Measurements from ENCODE around the gene PSG2.
"Not testable (repeated sequence)": the region's sequence is repeated elsewhere in the genome, so short reads cannot be mapped to it uniquely, and the experiment has no call there.

PSG2 gene

DNA sequence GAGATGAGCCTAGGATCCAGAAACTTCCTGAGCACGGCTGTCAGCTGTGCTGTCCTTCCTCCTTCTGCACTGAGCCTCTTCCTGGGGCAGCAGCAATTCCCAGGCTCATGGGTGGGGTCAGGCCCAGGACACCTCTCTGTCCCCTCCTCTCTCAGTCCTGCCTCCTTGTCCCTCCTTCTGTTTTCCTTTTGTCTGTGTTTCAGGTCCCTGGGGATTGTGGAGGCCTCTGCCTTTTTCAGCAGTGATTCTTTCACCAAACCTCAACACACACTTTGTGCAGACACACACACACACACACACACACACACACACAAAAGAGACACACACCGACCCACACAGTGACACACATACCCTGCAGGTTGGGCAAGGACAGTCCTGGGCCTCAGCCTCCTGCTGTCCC, at the start of gene PSG2:
Gene PSG2 (minus strand): TSS at position 101 of the 400 bp plus-strand sequence. CDS start 132 bp downstream, outside the sequence.
- not testable (repeated sequence) for H3K4me3 ChIP-seq (ENCODE audit: low read depth, low read length); H3K4me1 ChIP-seq (ENCODE audit: control insufficient read depth, insufficient read depth, low read length, unreplicated experiment); H3K27ac ChIP-seq (ENCODE audit: low read depth, low read length); H3K36me3 ChIP-seq (ENCODE audit: insufficient read depth, low read length); H3K79me2 ChIP-seq (ENCODE audit: control insufficient read depth, insufficient read depth, low read length, unreplicated experiment); H3K27me3 ChIP-seq (ENCODE audit: insufficient read depth, low read length); H2AFZ ChIP-seq (ENCODE audit: low read length, unreplicated experiment)

DNA sequence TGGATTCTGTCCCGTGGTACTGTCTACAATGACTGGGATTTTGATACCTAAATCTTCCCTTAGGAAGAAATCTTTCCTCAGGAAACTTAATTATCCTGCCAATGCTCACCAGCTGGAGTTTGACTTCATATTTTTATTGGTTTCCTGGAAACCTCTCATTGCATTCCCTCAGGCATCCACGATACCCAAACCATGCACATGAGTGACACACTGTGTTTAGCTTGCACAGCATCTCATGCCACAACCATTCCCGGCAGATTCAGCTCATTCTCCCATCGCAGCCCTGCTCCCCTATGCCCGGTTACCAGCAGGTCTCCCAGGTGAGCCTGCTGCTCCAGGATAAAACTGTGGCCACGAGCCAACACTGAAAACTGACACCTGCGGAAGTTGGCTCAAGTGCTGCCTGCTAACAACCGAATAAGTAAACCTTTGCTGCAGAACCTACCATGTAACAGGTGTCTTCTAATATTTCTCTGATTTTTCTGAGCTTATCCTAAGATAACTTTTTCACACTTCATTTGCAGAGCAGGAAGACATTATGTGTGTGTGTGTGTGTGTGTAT, 48.9 kb upstream of the PSG2 start:
- not testable (repeated sequence) for H3K27me3 ChIP-seq (ENCODE audit: insufficient read depth, low read length); H3K27ac ChIP-seq (ENCODE audit: low read depth, low read length); H3K36me3 ChIP-seq (ENCODE audit: insufficient read depth, low read length); H3K4me3 ChIP-seq (ENCODE audit: low read depth, low read length); H2AFZ ChIP-seq (ENCODE audit: low read length, unreplicated experiment); H3K79me2 ChIP-seq (ENCODE audit: control insufficient read depth, insufficient read depth, low read length, unreplicated experiment)
- peaks cover 12% of the 10 kb centered on the region for H3K4me1 ChIP-seq (ENCODE audit: control insufficient read depth, insufficient read depth, low read length, unreplicated experiment)

DNA sequence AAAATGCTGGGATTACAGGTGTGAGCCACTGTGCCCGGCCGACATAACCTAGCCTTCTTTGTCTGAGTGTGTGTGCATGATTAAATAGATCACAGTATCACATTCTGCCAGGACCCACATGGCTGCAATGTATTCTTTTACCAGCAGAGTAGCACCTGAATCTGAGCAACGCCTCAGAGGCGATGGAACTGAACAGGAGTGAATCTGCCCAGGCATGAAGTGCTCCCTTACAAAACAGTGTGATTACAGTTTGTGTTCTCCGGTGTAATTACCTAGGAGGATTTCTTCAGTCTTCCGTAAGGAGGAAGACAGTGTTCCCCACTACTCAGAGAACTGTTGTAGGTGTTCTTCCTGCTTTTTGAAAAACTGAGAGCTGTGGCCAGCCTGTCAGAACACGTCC, 46.7 kb upstream of the PSG2 start:
- not testable (repeated sequence) for H3K27me3 ChIP-seq (ENCODE audit: insufficient read depth, low read length); H3K36me3 ChIP-seq (ENCODE audit: insufficient read depth, low read length); H3K79me2 ChIP-seq (ENCODE audit: control insufficient read depth, insufficient read depth, low read length, unreplicated experiment); H3K4me3 ChIP-seq (ENCODE audit: low read depth, low read length); H2AFZ ChIP-seq (ENCODE audit: low read length, unreplicated experiment); H3K27ac ChIP-seq (ENCODE audit: low read depth, low read length)
- H3K4me1 ChIP-seq (ENCODE audit: control insufficient read depth, insufficient read depth, low read length, unreplicated experiment) = peaks cover 12% of the 10 kb centered on the region

DNA sequence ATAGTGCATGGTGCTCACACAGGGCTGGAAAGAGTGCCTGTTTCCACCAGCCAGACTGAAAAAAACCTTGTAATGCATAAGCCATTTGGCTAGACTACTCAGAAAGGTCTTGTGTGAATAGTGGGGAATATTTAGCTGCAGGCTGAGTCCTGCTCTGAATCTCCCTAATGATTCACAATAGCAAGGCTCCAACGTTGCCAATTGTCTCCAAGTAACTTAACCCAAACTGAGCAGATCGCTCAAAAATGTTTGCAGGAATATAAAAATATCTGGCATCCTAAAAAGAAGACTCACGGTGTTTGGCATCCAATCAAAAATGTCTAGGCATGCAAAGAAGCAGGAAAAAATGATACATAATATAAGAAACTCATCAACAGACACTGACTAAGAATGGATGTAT, 44.8 kb upstream of the PSG2 start:
- H2AFZ ChIP-seq (ENCODE audit: low read length, unreplicated experiment); H3K36me3 ChIP-seq (ENCODE audit: insufficient read depth, low read length); H3K79me2 ChIP-seq (ENCODE audit: control insufficient read depth, insufficient read depth, low read length, unreplicated experiment); H3K4me3 ChIP-seq (ENCODE audit: low read depth, low read length); H3K27me3 ChIP-seq (ENCODE audit: insufficient read depth, low read length): not testable (repeated sequence)
- Histone ChIP-seq H3K4me1 (ENCODE audit: control insufficient read depth, insufficient read depth, low read length, unreplicated experiment) (peaks cover 12% of the 10 kb centered on the region), H3K27ac (ENCODE audit: low read depth, low read length) (peak overlapping the region; percentile 51)

DNA sequence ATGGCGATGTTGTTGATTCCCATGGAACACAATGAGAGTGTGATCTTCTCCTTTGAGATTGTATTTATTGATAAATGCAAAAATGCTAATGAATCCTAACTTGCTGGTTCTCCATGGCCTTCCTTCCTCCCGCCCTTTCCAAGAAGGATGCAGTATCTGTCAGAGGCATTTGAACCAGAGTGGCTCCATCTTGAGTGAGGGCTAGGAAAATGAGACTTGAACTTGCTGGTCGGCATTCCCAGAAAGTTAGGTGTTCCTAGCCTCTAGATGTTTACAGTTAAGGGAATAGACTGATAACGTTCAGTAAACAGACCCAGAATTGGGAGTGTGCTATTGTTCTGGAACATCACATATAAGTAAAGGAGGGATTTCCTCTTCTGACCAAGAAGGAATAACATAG, 44.2 kb upstream of the PSG2 start:
- H3K4me3 ChIP-seq (ENCODE audit: low read depth, low read length) = no peak overlapping the region
- no peak overlapping the region for H2AFZ ChIP-seq (ENCODE audit: low read length, unreplicated experiment)
- H3K27ac ChIP-seq (ENCODE audit: low read depth, low read length) = peak overlapping the region; percentile 51
- H3K4me1 ChIP-seq (ENCODE audit: control insufficient read depth, insufficient read depth, low read length, unreplicated experiment) = peaks cover 12% of the 10 kb centered on the region
- no peaks in the 10 kb centered on the region for H3K27me3 ChIP-seq (ENCODE audit: insufficient read depth, low read length)
- no peaks in the 10 kb centered on the region for H3K79me2 ChIP-seq (ENCODE audit: control insufficient read depth, insufficient read depth, low read length, unreplicated experiment)
- H3K36me3 ChIP-seq (ENCODE audit: insufficient read depth, low read length) = no peaks in the 10 kb centered on the region

DNA sequence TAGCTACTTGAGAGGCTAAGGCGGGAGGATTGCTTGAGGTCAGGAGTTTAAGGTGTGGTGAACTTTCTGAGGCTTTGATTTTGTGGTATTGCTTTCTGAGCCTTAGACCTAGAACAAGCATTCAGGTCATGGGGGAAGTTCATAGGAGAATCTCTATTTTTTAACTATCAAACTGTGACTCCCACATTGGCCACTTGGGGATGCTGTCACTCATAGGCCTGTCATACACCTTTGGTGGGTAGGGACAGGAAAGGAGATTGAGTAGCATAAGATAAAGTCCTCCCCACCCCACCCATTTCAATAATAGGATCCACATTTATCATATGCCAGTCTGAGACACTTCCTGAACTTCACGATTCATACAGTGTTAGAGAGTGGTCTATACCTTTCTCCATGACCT, 41.9 kb upstream of the PSG2 start:
- Histone ChIP-seq H2AFZ (ENCODE audit: low read length, unreplicated experiment) (no peak overlapping the region), H3K27ac (ENCODE audit: low read depth, low read length) (no peak overlapping the region), H3K36me3 (ENCODE audit: insufficient read depth, low read length) (no peaks in the 10 kb centered on the region)

DNA sequence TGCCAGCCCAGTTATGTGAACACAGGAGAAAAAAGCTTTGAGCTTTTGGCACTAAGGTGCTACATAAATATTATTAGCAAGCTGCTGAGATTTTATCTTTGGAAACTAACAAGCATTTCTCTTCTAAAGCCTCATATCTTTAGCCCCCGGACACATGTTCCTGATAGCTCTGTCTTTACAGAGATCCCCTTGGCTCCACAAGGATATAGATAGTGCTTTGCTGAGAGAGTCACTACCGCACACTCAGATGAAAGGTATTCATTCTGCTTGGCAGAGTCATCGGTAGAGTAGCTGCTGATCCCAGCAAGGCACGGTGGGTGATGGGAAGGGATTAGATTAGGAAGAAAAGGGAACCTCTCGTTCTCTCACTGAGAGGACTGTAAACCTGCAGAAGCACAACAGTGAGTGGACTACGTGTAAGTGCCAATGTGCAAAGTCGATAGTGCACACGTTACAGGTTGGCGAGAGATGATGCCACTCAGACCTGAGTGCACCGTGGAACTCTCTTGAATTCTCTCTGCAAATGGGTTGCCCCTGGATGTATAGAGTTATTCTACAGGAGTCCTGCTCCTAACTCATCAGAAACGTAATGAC, 38.0 kb upstream of the PSG2 start:
- not testable (repeated sequence) for H3K27me3 ChIP-seq (ENCODE audit: insufficient read depth, low read length); H2AFZ ChIP-seq (ENCODE audit: low read length, unreplicated experiment); H3K79me2 ChIP-seq (ENCODE audit: control insufficient read depth, insufficient read depth, low read length, unreplicated experiment); H3K36me3 ChIP-seq (ENCODE audit: insufficient read depth, low read length); H3K4me3 ChIP-seq (ENCODE audit: low read depth, low read length)
- H3K27ac ChIP-seq (ENCODE audit: low read depth, low read length) = peak overlapping the region; percentile 82
- H3K4me1 ChIP-seq (ENCODE audit: control insufficient read depth, insufficient read depth, low read length, unreplicated experiment) = peaks cover 16% of the 10 kb centered on the region

More for the DNA sequence above, 41.9 kb upstream of the PSG2 start:
- H3K4me1 ChIP-seq (ENCODE audit: control insufficient read depth, insufficient read depth, low read length, unreplicated experiment) = peaks cover 28% of the 10 kb centered on the region
- no peaks in the 10 kb centered on the region for H3K27me3 ChIP-seq (ENCODE audit: insufficient read depth, low read length)
- H3K4me3 ChIP-seq (ENCODE audit: low read depth, low read length) = no peak overlapping the region
- no peaks in the 10 kb centered on the region for H3K79me2 ChIP-seq (ENCODE audit: control insufficient read depth, insufficient read depth, low read length, unreplicated experiment)

DNA sequence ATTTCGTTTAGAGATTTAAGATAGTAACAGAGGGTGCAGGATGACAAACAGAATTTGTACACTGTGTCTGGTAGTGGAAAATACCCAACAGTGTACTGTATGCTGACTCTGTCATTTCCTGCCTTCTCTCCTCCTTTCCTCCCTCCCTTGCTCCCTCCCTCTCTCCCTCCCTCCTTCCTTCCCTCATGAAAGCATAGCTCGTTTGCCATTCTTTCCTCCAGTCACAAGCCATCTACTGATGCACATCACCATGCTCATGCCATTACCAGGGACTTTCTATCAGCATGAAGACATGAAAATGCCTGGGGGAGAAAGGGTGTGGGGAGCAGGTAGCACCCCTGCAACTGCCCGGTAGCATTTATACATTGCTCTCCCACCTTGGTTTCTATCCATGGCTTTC, 37.0 kb upstream of the PSG2 start:
- H2AFZ ChIP-seq (ENCODE audit: low read length, unreplicated experiment); H3K4me3 ChIP-seq (ENCODE audit: low read depth, low read length); H3K36me3 ChIP-seq (ENCODE audit: insufficient read depth, low read length); H3K79me2 ChIP-seq (ENCODE audit: control insufficient read depth, insufficient read depth, low read length, unreplicated experiment); H3K27me3 ChIP-seq (ENCODE audit: insufficient read depth, low read length): not testable (repeated sequence)
- peak overlapping the region; percentile 82 for H3K27ac ChIP-seq (ENCODE audit: low read depth, low read length)
- H3K4me1 ChIP-seq (ENCODE audit: control insufficient read depth, insufficient read depth, low read length, unreplicated experiment) = peaks cover 16% of the 10 kb centered on the region

DNA sequence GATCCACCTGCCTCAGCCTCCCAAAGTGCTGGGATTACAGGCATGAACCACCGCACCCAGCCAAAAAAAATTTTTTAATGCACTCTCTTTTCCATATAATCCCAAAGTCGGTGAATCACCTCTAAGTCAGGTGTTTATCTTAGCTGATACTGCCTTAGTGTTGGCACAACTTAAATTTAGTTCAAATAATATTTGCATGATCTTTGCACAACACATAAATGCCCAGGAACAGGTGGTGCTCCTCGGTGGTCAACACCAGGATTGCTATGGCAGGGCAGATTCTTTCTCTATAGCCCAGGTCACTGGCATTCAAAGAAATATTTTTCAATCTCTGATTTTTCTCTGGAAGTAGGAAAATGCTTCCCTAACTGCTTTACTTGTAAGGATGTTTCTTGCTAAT, 33.9 kb upstream of the PSG2 start:
- H2AFZ ChIP-seq (ENCODE audit: low read length, unreplicated experiment); H3K79me2 ChIP-seq (ENCODE audit: control insufficient read depth, insufficient read depth, low read length, unreplicated experiment); H3K27ac ChIP-seq (ENCODE audit: low read depth, low read length); H3K4me3 ChIP-seq (ENCODE audit: low read depth, low read length); H3K27me3 ChIP-seq (ENCODE audit: insufficient read depth, low read length); H3K36me3 ChIP-seq (ENCODE audit: insufficient read depth, low read length): not testable (repeated sequence)
- H3K4me1 ChIP-seq (ENCODE audit: control insufficient read depth, insufficient read depth, low read length, unreplicated experiment) = peaks cover 16% of the 10 kb centered on the region

DNA sequence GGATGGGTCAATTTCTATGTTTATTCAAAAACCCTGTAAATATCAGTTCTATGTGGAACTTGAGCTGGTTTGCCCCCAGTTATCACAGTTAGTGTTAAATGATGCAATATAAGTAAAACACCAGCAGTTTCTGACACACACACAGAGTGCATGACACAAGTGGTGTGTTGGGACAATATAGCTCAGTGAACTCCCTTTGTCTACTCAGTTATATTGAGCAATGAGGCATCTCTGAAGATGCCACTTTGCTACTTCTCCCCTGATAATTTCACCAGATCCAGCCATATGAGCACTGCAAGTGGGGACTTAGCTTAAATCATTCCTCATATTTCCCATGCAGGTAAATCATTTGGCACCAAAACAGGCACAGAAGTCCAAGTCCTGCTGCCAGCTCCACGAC, 33.0 kb upstream of the PSG2 start:
- H2AFZ ChIP-seq (ENCODE audit: low read length, unreplicated experiment); H3K4me3 ChIP-seq (ENCODE audit: low read depth, low read length); H3K36me3 ChIP-seq (ENCODE audit: insufficient read depth, low read length); H3K27me3 ChIP-seq (ENCODE audit: insufficient read depth, low read length); H3K27ac ChIP-seq (ENCODE audit: low read depth, low read length); H3K79me2 ChIP-seq (ENCODE audit: control insufficient read depth, insufficient read depth, low read length, unreplicated experiment): not testable (repeated sequence)
- H3K4me1 ChIP-seq (ENCODE audit: control insufficient read depth, insufficient read depth, low read length, unreplicated experiment) = peaks cover 11% of the 10 kb centered on the region

DNA sequence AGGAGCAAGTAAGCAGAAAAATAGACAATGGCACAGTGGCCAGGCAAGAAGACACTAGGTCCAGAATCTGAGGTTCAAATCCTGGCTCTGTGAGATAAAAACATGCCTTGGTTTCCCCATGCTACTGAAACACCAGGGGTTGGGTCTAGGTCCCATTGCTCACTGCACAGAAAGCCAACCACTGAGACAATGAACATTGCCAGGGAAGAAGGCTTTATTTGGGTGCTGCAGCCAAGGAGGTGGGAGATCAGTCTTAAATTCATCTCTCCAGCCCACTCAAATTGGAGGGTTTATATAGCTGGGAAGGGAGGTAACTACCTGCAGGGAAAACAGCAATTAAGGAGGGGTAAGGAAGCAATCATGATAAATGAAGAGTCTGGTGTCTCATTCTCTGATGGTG, 32.6 kb upstream of the PSG2 start:
- not testable (repeated sequence) for H2AFZ ChIP-seq (ENCODE audit: low read length, unreplicated experiment); H3K4me1 ChIP-seq (ENCODE audit: control insufficient read depth, insufficient read depth, low read length, unreplicated experiment); H3K79me2 ChIP-seq (ENCODE audit: control insufficient read depth, insufficient read depth, low read length, unreplicated experiment)

More for the DNA sequence above, 32.6 kb upstream of the PSG2 start:
- not testable (repeated sequence) for H3K27me3 ChIP-seq (ENCODE audit: insufficient read depth, low read length); H3K27ac ChIP-seq (ENCODE audit: low read depth, low read length); H3K36me3 ChIP-seq (ENCODE audit: insufficient read depth, low read length); H3K4me3 ChIP-seq (ENCODE audit: low read depth, low read length)

Data from ACC112 (cell line).